ENCODE measurements around the gene VPS13D.

The VPS13D gene

DNA sequence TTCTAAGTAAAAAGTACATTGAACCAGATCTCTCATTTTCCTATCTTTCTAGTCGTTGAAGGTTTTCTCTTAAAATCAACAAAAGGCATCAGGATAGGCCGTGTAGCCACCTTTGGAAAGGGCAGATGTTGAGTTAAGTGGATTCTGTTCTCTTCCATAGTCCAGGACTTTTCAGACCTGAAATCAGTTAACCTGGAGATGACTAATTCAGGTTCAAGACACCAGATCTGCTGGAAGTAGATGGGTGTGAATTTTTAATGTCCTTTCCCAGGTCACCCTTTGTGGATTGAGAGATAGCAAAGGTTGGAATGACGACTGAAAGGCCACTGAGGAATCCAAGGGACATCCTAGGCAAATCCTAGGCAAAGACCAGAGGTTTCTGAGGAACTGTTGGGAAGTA lies 215.4 kb downstream of the VPS13D start:
- no peak overlapping the region for H3K4me3 ChIP-seq (ENCODE audit: low read length)
- DNase-seq, result no peak
- peaks cover 39% of the 10 kb centered on the region for H3K4me1 ChIP-seq (ENCODE audit: low read length)
- no peaks in the 10 kb centered on the region for H3K36me3 ChIP-seq (replicated peaks; ENCODE audit: insufficient read depth, low read length)
- H4K20me1 ChIP-seq (ENCODE audit: insufficient read depth, low read length), result peaks cover 6% of the 10 kb centered on the region; the same call in 1 of the 2 replicates
- no peak overlapping the region for H3K4me2 ChIP-seq (ENCODE audit: low read depth, low read length)
- H3K27me3 ChIP-seq (replicated peaks; ENCODE audit: insufficient read depth, low read length), result peaks cover 14% of the 10 kb centered on the region; the same call in 1 of the 2 replicates
- no peaks in the 10 kb centered on the region for H3K79me2 ChIP-seq (ENCODE audit: low read length)
- peaks cover 25% of the 10 kb centered on the region for H3F3A ChIP-seq (ENCODE audit: insufficient read depth, low read length)
- TF ChIP-seq, protein P1, sequence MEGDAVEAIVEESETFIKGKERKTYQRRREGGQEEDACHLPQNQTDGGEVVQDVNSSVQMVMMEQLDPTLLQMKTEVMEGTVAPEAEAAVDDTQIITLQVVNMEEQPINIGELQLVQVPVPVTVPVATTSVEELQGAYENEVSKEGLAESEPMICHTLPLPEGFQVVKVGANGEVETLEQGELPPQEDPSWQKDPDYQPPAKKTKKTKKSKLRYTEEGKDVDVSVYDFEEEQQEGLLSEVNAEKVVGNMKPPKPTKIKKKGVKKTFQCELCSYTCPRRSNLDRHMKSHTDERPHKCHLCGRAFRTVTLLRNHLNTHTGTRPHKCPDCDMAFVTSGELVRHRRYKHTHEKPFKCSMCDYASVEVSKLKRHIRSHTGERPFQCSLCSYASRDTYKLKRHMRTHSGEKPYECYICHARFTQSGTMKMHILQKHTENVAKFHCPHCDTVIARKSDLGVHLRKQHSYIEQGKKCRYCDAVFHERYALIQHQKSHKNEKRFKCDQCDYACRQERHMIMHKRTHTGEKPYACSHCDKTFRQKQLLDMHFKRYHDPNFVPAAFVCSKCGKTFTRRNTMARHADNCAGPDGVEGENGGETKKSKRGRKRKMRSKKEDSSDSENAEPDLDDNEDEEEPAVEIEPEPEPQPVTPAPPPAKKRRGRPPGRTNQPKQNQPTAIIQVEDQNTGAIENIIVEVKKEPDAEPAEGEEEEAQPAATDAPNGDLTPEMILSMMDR (IDR thresholded peaks at IDR 0.05; ENCODE audit: low read length), result no peak
- no peak for TF ChIP-seq EZH2phosphoT487 (IDR thresholded peaks at IDR 0.05; ENCODE audit: low read length)
- TF ChIP-seq EZH2 (optimal IDR thresholded peaks at IDR 0.05; ENCODE audit: low read depth, low read length), result no peak
- no peaks in the 10 kb centered on the region for H3K9me2 ChIP-seq (replicated peaks; ENCODE audit: insufficient read depth, low read length)
- H3K27ac ChIP-seq (ENCODE audit: low read length), result no peak overlapping the region
- no peak overlapping the region for H2AFZ ChIP-seq (ENCODE audit: low read length)
- H3K9ac ChIP-seq (ENCODE audit: low read length), result no peak overlapping the region
- no peaks in the 10 kb centered on the region for H3K9me3 ChIP-seq (replicated peaks; ENCODE audit: insufficient read depth, low read length)

DNA sequence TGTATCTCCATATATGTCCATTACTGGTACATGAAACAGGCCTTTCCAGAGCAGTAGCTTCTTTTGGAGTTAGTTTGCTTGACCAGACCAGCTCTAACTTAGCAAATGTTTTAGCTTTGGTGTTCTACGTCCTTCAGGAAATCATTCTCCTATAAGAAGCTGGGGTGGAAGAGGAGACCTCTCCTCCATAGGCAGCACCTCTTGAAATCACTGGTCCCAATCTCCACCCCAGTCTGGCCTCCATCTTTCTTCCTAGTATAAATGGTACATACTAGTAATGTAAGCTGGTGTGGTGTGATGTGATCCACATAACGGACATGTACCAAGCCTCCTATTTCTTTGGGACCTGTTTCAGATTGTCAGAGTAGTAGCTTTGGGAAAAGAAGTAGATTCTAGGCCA lies 216.8 kb downstream of the VPS13D start:
- Histone ChIP-seq H3K9ac (ENCODE audit: low read length) (no peak overlapping the region), H3K4me3 (ENCODE audit: low read length) (no peak overlapping the region), H3K27me3 (replicated peaks; ENCODE audit: insufficient read depth, low read length) (peaks cover 14% of the 10 kb centered on the region; the same call in 1 of the 2 replicates), H2AFZ (ENCODE audit: low read length) (no peak overlapping the region), H3K27ac (ENCODE audit: low read length) (no peak overlapping the region), H3K9me2 (replicated peaks; ENCODE audit: insufficient read depth, low read length) (no peaks in the 10 kb centered on the region), H3K4me2 (ENCODE audit: low read depth, low read length) (no peak overlapping the region), H3K9me3 (replicated peaks; ENCODE audit: insufficient read depth, low read length) (no peaks in the 10 kb centered on the region), H3K4me1 (ENCODE audit: low read length) (peaks cover 36% of the 10 kb centered on the region), H4K20me1 (ENCODE audit: insufficient read depth, low read length) (peaks cover 6% of the 10 kb centered on the region; the same call in 1 of the 2 replicates), H3F3A (ENCODE audit: insufficient read depth, low read length) (peaks cover 26% of the 10 kb centered on the region), H3K79me2 (ENCODE audit: low read length) (no peaks in the 10 kb centered on the region), H3K36me3 (replicated peaks; ENCODE audit: insufficient read depth, low read length) (no peaks in the 10 kb centered on the region)
- no peak for DNase-seq
- TF ChIP-seq EZH2 (optimal IDR thresholded peaks at IDR 0.05; ENCODE audit: low read depth, low read length) (no peak), EZH2phosphoT487 (IDR thresholded peaks at IDR 0.05; ENCODE audit: low read length) (no peak)
- TF ChIP-seq, protein P1 (IDR thresholded peaks at IDR 0.05; ENCODE audit: low read length), result no peak

DNA sequence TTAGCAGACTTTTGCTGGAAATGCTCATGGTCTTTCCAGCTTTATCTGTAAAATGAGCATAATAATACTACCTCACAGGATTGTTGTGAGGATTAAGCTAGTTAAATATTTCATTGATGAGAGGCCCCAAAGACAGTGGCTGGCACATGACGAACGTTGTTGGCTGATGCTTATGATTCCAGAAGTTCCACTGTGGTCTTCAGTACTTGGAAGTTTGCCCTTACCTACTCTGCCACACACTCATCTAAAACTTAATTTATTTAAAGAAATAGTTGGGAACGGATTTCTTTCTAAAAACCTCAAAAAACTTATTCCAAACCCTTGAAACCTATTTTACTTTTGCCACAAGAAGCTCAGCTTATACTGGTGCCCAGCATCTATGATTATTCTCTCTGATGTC lies 217.5 kb downstream of the VPS13D start:
- Histone ChIP-seq H3K4me3 (ENCODE audit: low read length) (no peak overlapping the region), H3K9me3 (replicated peaks; ENCODE audit: insufficient read depth, low read length) (no peaks in the 10 kb centered on the region), H3F3A (ENCODE audit: insufficient read depth, low read length) (peaks cover 24% of the 10 kb centered on the region), H3K36me3 (replicated peaks; ENCODE audit: insufficient read depth, low read length) (no peaks in the 10 kb centered on the region), H3K4me2 (ENCODE audit: low read depth, low read length) (no peak overlapping the region), H3K27ac (ENCODE audit: low read length) (no peak overlapping the region), H3K9me2 (replicated peaks; ENCODE audit: insufficient read depth, low read length) (no peaks in the 10 kb centered on the region), H3K4me1 (ENCODE audit: low read length) (peaks cover 32% of the 10 kb centered on the region), H3K9ac (ENCODE audit: low read length) (no peak overlapping the region), H3K27me3 (replicated peaks; ENCODE audit: insufficient read depth, low read length) (peaks cover 14% of the 10 kb centered on the region; the same call in 1 of the 2 replicates), H3K79me2 (ENCODE audit: low read length) (no peaks in the 10 kb centered on the region), H4K20me1 (ENCODE audit: insufficient read depth, low read length) (peaks cover 6% of the 10 kb centered on the region; the same call in 1 of the 2 replicates), H2AFZ (ENCODE audit: low read length) (no peak overlapping the region)
- TF ChIP-seq EZH2 (optimal IDR thresholded peaks at IDR 0.05; ENCODE audit: low read depth, low read length) (no peak), EZH2phosphoT487 (IDR thresholded peaks at IDR 0.05; ENCODE audit: low read length) (no peak)
- TF ChIP-seq, protein P1 (IDR thresholded peaks at IDR 0.05; ENCODE audit: low read length), result no peak
- DNase-seq, result no peak
